GM03348 (cell line): ENCODE results near the gene ZNF628.
A peak's percentile ranks its signal among the peaks of the same experiment; 100 is the strongest.
"Not testable (repeated sequence)": the region's sequence is repeated elsewhere in the genome, so short reads cannot be mapped to it uniquely, and the experiment has no call there.

Source experiments
- DNase-seq: peaks from one replicate; pipeline ENCODE4 v3.0.0; 2012; ENCODE audit warnings: low spot score

Gene ZNF628

DNA sequence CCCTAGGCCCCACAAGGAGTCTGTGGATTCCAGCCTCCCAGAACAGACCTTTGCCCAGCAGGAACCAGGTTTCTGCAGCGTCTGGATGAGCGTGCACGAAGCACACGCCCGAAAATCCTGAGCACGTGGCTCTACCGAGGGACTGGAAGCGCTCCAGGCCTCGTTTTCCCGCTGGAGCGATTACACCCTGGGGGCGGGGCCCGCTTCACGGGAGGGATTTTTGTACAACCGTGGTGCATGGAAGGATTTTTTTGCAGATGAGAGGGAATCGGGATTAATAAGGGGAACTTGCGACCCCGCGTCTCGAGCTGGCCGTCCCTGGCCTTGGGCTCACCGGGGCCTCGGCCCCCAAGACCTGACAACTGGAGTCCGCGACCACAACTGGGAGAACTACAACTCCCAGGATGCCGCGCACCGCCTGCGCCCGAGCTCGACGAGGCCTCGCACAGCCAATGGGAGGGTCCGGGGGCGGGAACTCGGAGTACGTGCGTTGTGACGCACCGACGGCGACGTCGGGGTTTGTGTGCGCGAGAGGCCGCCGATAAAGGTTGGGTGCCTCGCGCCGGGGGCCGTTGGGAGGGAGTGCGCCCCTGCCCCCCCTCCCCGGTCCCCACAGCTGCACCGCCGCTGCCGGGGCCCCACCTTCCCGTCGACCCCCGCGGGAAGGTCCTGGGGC lies at the start of gene ZNF628:
Gene ZNF628, plus strand, starts transcription at position 518 of the 676 bp plus-strand sequence. CDS start 3,294 bp downstream, outside the sequence.
- peak; percentile 97 for DNase-seq

DNA sequence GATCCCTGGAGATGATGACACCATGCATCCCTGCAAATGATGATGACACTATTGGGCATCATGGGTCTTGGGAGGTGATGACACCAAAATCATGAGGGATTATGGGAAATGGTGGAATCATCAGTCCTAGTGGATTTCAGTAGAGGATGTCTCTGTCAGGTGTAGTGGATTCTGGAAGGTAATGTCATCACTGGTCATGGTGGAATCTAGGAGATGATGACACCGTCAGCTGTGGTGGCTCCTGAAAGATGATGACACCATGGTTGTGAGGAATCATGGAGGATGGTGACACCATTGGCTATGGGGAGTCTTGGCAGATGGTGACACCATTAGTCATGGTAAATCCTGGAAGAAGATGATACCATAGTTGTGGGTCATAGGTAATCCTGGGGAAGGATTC lies 45.2 kb upstream of the ZNF628 start:
- DNase-seq, result no peak

DNA sequence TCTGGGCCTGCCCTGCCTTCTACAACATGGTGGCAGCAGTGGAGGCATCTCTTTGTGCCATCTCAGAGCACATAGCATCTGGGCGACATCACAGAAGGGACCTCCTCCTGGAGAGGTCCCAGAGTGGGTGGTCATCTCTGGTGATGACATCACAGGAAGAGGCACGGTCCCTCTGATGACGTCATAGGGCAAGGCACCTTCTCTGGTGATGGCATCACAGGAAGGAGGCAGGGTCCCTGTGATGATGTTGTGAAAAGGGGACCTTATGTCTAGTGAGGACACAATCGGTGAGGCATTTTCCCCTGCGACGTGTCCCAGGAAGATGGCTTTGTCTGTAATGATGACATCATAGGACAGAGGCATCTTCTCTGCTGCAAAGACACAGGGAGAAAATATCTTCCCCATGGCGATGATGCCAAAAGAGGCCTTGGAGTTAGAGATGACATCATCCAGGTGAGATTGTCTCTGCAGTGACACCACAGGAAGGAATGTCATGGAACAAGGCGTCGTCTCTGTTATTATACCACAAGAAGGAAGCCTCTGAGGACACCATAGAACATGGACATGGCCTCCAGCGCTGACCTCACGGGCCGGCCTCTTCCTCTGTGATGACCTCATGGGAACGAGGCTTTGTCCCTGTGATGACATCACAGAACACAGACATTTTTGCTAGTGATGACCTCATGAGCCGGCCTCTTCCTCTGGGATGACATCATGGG lies 44.0 kb upstream of the ZNF628 start:
- no peak for DNase-seq

DNA sequence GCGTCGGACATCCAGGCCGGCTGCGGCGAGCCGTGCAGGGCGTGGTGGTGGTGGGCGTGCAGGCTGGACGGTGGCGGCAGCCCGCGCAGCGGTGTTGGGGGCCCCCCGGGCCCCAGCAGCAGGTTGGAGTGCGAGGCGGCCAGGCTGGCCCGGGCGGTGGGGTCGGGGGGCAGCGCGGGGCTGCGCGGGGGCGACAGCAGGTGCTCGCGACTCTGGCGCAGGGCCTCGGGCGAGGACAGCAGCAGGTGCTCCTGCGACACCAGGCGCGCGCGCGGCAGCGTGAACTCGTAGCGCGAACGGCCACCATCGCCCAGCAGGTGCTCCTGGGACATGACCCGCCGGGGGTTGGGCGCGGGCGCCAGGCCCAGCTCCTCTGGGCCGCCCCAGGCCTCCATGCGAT lies 43.1 kb upstream of the ZNF628 start:
- no peak for DNase-seq

DNA sequence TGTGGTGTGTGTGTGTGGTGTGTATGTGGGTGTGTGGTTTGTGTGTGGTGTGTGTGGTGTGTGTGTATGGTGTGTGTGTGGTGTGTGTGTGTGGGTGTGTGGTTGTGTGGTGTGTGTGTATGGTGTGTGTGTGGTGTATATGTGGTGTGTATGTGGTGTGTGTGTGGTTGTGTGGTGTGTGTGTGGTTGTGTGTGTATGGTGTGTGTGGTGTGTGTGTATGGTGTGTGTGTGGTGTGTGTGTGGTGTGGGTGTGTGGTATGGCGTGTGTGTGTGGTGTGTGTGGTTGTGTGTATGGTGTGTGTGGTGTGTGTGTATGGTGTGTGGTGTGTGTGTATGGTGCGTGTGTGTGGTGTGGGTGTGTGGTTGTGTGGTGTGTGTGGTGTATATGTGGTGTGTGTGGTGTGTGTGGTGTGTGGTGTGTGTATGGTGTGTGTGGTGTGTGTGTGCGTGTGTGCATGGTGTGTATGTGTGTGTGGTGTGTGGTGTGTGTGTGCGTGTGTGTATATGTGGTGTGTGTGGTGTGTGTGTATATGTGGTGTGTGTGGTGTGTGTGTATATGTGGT lies 42.0 kb upstream of the ZNF628 start:
- no peak for DNase-seq

DNA sequence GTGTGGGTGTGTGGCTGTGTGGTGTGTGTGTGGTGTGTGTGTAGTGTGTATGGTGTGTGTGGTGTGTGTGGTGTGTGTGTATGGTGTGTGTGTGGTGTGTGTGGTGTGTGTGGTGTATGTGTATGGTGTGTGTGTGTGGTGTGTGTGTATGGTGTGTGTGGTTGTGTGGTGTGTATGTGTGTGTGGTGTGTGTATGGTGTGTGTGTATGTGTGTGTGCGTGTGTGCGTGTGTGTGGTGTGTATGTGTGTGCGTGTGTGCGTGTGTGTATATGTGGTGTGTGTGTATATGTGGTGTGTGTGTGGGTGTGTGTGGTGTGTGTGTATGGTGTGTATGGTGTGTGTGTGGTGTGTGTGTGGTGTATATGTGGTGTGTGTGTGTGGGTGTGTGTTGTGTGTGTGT lies 41.4 kb upstream of the ZNF628 start:
- DNase-seq, result no peak

DNA sequence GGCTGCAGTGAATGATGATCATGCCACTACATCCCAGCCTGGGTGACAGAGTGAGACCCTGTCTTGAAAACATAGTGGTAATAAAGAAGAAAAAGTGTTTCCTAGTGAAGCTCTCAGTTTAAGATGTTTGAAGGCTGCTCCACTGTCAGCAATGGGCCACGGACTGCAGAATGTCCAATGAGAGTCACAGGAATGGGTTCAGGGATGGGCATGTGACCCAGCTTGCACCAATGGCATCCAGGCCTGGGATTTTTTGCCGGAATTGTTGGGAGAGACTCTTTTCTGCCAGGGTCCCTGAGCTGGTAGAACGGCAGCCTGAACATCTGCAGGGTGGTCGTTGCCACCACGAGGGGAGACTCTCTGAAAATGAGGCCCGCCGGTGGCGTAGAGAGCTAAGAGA lies 39.6 kb upstream of the ZNF628 start:
- DNase-seq, result no peak

DNA sequence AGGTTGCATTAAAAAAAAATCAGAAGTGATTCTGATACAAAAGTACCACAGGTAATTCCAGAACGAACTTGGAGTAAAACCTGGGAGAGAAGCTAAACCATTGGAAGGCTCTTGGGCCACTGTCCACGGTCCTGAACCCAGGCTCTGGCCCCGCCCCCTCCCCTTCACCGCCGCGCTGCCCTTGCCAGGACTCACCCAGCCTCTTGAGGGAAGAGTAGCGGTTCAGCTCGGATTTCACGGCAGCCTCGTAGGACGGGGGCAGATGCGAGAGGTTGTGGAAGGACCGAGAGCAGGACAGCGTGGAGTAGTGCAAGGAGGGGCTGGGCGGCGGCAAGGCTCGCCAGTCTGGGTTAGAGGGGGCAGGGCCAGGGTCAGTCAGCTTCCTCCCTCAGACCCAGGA lies 39.0 kb upstream of the ZNF628 start:
- DNase-seq, result peak; percentile 79

DNA sequence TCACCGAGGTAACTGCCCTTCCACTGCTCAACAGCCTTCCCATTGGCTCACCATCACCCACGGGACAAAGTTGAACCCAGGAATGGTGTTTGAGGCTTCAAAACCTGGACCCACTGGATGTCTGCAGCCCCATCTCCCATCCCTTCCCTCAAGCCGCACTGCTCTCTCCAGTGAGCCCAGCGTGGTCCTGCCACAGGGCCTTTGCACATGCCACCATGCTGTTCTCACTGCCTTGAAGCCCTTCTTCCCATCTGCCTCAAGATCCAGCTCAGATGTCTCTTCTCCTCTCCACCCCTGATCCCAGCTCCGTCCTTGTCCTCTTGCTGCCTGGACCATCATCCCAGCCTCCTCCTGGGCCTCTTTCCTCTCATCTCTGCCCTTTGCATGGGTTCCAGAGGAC lies 37.4 kb upstream of the ZNF628 start:
- no peak for DNase-seq

DNA sequence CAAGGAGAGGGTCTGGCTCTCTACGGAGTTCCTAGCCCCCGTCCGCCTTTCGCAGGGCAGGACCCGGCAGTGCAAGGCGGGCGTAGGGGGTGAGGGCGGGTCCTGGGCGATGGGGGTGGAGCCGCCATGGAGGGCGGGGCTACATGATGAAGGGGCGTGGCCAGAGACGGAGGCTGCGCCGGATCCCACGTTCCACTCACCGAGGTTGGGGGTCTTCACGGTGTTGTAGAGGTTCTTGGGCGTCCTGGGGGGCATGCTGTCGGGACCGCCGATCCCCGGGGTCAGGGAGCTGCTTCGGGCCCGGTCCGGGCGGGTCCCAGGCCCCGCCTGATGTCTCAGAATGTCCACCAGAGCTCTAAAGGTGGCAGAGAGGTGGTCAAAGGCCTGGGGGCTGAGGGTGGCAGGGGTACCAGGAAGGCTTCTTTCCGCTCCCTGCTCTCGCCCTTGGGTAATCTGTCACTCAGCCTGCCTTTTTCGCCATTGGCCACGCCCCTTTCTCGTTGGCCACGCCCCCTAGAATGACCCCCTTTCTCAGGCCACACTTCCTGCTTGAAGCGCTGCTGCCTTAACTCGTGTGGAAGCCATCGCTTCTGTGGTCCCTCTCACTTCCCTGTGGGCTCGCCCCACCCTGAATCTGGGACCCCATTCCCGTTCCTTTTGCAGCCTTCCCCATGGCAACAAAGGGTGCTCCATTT lies 35.9 kb upstream of the ZNF628 start:
- DNase-seq, result no peak

DNA sequence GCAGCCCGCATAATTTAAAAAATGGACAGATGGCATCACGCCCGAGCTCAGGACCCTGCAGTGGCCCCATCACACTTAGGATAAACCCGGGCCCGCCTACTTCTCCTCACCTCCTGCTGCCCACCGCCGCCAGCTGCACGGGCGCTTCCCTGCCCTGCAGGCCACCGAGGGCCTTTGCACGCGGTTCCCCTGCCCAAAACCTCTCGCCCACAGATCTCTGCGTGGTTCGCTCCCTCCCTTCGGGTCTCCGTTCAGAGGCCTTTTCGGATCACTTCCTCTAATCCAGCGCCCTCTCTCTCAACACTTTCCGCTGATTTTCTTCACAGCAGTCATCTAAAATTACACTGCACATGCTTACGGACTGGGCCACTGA lies 35.1 kb upstream of the ZNF628 start:
- no peak for DNase-seq

DNA sequence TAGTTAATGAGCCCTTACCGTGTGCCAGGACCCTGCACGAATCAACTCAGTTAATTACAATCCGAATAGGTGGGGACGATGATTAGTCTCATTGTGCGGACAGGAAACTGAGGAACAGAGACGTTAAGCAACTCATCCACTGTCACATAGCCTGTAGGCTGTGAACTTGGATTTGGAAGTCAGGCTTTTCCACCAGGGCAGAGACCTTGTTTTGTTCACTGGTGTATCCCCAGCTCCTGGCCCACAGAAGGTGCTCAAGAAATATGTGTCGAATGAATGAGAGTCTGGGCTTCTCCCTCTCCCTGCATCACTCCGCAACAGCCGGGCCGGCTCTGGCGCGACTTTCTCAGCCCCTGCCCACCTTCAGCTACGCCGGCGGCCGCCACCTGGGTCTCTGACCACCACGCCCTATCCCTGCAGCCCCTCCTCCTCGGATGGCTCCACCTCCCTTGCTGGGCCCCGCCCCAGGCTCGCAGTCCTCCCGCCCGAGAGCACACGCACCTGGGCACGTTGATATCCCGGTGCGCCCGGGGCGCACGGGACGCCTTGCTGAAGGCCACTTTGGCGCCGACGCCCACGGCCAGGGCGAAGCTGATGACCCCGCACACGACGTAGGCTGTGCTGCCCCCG lies 34.6 kb upstream of the ZNF628 start:
- DNase-seq, result no peak

DNA sequence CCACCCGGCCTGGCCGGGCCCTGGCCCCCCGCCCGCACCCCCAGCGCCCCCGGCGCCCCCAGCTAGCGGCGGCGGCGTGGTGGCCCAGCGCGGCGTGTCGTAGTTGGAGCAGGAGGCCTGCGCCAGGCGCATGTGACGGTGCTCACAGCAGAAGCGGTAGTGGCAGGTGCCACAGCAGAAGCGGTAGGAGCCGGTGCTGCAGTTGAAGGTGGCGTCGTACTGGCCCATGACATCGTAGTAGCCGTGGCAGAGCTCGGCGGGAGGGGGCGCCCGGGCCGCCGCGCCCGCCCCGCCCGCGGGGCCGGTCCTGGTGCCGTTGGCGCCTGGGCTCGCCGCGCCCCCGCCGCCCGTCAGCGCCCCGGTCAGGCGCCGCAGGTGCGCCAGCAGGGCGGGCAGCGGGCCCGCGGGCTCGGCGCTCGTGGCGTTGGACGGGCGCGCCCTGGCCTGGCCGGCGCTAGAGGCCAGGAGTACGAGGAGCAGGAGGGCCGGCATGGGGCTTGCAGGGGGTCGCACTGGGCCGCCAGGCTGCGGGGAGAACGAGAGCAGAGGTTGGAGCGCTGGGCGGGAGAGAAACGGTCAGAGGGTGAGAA lies 34.0 kb upstream of the ZNF628 start:
- DNase-seq, result no peak

DNA sequence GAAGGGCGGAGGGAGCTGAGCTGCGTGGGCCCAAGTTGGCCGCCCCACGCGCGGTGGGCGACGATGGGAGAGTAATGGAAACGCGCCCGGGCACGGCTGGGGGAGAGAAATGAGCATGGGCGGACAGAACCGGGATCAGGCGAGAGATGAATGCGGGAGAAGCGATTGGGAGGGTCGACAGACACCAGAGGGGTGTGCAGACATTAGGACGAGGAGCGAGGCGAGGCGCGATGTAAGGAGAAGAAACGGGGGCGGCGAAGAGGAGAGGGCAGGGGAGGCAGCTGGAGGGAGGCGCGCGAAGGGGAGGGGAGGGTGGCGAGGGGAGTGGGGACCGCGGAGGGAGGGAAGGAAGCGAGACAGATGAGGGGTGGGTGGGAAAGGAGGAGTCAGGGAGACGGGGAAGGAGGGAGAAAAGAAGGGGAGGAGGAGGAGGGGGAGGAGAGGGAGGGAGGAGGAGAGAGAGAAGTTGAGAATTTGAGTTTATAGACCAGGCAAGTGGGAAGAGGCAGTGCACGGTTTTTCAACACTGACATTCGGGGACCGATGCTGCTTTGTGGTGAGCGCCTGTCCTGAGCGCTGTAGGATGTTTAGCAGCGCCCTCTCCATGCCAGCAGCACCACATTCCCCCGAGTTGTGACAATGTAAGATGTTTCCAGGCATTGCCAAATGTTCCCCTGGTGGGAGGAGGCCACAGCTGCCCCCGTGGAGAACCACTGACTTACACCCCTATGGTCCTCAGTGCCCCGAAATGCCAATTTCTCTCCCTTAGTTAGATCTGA lies 33.2 kb upstream of the ZNF628 start, which contains the start of gene SHISA7:
Gene SHISA7, minus strand, starts transcription at position 256 of the 779 bp plus-strand sequence. CDS start 437 bp downstream, outside the sequence.
- DNase-seq, result no peak

DNA sequence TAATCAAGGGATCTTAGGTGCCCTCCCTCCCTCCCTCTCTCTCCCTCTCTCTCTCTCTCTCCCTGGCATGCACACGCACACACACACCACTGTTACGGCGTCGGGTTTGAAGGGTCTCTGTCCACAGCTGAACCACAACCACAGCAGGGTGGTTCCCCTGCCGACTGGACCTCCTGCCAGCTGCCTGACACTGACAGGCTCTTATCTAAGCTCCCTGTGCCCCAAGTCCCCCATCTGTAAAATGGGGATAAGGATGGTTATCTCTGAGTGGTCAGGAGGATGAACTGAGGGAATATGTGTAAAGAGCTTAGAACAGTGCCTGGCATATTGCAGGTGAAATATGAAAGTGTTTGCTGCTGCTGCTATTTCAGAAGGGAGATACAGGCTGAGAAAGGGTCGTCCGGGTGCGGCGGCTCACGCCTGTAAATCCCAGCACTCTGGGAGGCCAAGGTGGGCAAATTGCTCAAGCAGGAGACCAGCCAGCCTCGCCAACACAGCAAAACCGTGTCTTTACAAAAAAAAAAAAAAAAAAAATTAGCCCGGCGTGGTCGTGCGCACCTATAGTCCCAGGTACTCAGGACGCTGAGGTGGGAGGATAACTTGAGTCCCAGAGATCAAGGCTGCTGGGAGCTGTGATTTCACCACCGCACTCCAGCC lies 32.5 kb upstream of the ZNF628 start:
- DNase-seq, result no peak

DNA sequence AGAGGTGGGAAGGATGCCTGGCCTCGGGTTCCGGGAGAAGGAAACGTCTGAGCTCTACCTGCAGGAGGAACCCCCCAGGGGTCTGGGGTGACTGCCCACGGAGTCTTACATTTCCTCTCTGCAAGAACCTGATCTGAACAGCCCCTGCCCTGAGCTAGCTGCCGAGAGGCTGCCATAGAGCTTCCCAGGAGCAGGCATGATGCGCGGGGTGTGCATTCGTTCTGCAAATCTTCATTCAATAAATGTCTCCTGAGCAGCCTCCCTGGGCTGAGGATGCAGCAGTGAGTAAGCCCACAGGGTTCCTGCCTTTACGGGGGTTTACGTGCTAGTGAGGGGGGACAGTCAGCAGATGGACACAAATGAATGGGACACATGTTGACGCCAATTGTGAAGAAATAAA lies 31.8 kb upstream of the ZNF628 start:
- no peak for DNase-seq

DNA sequence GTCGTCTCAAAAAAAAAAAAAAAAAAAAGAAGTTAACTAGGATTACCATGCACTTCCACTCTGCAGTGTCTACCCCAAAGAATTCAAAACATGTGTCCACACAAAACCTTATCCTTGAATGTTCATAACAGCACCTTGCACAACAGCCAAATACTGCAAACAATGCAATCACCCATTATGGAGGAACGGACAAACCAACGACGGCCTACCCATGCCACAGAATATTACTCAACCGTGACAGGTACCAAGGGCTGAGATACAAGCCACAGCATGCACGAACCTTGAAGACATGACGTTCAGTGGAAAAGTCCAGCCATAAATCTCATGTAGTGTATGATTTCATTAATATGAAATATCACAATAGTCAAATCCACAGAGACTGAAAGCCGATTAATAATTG lies 30.4 kb upstream of the ZNF628 start:
- no peak for DNase-seq

DNA sequence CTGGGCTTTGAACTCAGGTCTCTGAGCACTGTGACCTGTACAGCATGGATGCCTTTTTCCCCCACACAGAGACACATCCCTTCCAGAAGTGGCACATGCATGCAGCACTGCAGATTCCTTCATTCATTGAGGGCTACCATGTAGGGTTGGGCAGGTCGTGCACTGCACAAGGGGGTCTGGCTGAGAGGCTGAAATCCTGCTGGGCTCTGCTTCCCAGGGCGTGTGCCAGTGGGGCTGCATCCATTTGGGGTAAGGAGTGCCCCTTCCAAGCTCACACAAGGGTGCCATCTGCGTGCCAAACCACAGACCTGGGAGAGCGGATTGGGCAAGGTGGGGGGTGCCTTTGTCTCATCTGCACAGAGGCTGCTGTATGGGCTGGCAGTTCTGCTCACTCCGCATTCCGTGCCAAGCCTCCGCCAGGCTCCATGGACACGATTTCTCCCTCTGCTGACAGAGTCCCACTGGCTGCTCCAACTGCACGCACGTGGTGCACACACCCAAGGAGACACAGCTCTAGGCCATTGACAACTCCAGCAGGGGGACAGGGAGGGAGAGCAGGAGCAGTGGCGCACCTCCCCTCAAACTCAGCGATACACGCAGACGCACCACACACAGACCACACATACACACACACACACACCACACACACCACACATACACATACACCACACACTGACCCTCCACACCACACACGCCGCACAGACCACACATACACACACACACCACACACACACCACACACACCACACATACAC lies 28.8 kb upstream of the ZNF628 start:
- peak; percentile 57 for DNase-seq

DNA sequence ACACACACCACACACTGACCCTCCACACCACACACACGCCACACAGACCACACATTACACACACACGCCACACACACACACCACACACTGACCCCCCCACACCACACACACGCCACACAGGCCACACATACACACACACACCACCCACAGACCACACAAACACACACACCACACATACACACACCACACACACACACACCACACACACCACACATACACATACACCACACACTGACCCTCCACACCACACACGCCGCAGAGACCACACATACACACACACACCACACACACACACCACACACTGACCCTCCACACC lies 28.3 kb upstream of the ZNF628 start:
- not testable (repeated sequence) for DNase-seq

DNA sequence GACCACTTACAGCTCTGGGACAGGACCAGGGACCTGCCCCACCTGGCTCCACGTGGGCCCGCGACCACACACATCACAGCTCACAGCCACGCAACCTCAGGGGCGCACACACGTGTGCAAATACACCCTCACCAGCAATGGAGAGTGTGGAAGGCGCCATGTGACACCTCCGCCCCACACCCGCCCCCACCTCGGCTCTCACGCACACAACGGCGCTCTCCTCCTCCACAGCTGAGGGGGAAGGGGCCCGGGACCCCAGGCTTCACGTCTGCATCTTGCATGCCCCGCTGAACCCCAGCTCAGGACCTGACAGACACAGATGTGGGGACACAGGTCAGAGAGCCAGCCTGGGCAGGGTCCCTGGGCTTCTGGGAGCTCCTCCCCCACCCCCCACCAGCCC lies 26.9 kb upstream of the ZNF628 start:
- DNase-seq, result no peak
